Epithelial cell of prostate (primary cell): ENCODE results near the gene CBLN3.

ENCODE experiments used
- DNase-seq: peaks from one replicate; pipeline ENCODE4 v3.0.0-alpha.2; 2011; ENCODE audit warnings: low read depth, low spot score
- H3K27ac ChIP-seq: fragments of 450-650 bp; 2 replicates; pipeline ENCODE4 v1.5.1; 2017; ENCODE audit warnings: mild to moderate bottlenecking

Gene CBLN3

DNA sequence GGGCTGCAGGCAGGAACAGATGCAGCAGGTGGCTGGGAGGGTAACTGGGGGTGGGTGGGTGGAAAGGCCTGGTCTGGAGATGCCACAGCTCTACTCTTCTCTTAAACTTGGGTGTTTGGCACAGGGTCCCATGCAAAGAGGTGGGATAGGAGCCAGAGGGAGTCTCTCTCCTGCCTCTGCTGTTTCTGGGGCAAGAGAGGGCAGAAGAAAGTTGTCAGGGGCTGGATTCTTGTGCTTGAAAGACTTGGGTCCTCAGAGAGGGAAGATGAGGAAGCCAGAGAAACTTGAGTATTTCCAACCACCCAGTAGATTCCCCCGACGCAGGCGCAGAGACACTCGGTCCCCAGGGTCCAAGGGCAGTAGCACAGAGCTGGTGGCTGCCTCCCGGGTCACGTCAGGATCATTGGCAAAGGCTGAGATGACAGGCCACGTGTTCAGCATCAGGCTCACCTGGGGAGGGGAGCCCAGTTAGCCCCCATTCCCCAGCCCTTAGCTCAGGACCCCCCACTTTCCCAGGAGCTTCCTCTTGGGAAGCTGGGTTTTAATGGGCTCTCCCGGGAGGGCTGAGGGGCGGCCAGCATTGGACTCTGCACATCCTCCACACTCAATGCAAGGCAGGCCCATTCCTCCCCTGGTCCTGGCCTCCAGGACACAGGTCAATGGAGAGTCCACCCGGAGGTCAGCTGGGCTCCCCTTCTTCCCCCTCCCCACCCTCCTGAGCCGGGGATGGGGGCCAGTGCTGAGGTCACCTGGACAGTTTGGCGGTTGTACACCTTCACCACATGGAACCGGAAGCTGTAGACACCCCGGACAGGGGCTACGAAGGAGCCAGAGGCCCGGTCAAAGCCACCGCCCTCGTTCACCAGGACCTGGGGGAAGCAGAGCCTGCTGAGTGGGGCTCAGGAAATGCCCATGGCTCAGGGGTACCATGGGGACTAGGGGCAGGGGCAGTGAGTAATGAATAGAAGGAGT is 1.6 kb downstream of the CBLN3 start:
- no peak overlapping the region for H3K27ac ChIP-seq
- no peak for DNase-seq

DNA sequence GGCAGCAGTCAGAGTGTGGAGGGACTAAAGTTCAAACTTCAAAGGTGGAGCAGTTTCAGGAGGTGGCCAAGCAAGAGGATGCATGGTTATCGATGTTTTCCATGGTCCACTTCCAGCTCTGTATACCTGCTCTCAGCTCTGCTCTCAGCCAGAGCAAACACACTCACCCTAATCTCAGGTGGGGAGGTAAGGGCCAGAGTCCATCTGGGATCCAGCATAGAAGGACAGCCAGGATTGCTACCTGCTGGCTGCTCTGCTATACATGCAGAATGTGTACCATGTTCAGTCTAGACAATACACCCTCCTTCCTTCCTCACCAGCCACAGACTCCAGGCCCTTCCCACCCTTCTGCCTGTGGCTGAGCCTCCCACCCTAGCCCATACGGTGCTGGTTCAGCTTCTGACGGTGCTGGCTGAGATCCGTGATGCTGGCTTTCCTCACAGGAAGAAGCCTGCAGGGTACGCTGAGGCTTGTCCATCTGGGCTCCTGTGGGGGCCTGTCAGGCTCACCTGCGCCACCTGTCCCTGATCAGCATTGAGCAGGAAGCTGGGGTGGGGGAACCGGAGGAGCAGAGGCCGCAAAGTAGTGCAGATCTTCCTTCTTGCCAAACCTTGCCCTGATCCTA is 2.4 kb downstream of the CBLN3 start:
- no peak for DNase-seq
- peak overlapping the region; percentile 90 for H3K27ac ChIP-seq

DNA sequence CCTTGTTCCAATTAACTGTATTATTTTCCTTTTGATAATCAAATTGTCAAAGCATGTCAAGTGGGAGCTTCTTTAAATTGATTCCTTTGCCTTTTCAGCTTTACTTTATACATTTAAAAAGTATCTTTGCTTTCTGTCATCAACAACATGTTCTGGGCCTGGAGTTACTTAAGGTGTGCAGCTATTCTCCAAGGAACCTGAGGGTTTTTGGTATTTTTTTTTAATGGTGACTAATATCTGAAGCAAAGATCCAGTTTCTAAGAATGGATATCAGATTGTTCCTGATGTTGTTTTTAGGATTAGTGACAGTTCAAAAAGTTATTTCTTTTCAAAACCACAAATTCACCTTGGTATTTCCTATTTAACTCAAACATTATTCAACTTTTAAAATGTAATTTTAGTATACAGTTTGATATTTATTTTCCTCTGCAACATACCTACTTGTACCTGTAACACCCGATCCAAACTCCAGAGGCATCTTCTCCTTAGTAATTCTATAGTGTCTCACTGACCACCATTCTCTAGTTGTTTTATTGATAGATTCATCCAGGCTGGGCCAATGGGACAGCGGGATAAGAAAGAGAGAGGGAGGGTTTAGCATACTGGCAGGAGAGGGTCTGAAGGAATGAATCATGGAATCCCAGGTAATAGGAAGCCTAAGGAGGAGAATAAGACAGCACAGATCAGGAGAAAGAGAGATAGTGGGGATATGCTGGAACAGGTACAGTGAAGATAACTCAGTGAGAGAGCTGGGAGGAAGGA is 3.1 kb downstream of the CBLN3 start:
- DNase-seq: no peak
- peak overlapping the region; percentile 90 for H3K27ac ChIP-seq

DNA sequence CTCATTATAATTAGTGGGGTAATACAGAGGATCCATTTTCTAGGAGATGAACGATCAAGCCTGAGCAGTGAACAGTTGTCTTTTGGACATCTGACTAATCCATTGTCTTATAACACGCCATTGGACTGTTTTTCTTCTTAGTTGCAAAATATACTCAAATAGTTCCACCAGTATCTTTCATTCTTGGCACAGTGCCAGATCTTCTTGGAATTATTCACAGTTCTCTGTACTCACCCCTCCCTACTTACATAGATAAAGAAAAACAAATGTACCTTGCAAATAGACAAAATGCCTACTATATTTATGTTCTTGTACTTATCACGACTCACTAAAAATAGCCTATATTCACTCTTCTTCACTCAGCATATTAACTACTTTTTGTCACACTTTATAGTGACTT is 3.8 kb downstream of the CBLN3 start:
- no peak for DNase-seq
- H3K27ac ChIP-seq: peak overlapping the region; percentile 90

DNA sequence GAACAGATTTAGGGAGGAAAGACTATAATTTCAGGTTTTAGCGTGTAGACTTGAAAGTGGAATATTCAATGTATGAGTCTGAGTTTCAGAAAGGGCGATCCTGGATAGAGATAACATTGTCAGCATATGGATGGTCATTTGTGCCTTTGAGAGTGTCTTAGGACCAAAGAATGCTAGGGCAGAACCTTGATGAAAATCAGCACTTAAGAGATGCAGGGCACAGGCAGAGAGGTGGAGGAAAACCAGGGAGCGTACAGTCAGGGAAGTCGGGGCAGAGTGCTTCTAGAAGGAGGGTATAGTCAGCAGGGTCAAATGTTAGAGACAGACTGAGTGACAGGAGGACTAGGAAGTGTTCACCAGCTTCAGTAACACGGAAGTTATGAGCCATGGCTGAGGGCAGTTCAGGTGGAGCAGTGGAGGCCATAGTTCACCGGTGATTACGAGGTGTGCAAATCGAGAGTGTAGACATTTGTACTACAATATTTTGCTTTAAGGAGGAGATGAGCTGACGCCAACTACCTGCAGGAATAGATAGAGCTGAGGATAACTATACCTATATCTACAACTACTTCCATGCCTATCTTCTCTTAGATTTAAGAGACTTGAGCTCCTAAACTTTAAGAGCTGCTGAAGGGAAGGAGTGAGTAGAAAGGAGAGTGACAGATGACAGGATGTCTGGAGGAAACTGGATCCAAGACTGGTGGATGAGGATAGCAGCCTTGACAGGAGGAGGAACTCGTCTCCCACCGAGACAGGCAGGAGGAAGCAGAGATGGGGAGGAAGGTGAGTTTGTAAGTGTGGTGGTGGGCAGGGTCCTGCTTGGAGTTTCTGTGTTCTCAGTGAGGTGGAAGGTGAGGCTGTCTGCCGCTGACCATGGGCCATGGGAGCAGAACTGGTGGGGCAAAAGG is 6.5 kb downstream of the CBLN3 start:
- no peak overlapping the region for H3K27ac ChIP-seq
- no peak for DNase-seq

- no peak for DNase-seq
- no peak overlapping the region for H3K27ac ChIP-seq
Measured at GRCh38 chr14:24422261-24422660, 7.2 kb downstream of the CBLN3 start.

- H3K27ac ChIP-seq: peak overlapping the region; percentile 74
- DNase-seq: peak; percentile 73
Measured at GRCh38 chr14:24418492-24418873, 11.0 kb downstream of the CBLN3 start.

DNA sequence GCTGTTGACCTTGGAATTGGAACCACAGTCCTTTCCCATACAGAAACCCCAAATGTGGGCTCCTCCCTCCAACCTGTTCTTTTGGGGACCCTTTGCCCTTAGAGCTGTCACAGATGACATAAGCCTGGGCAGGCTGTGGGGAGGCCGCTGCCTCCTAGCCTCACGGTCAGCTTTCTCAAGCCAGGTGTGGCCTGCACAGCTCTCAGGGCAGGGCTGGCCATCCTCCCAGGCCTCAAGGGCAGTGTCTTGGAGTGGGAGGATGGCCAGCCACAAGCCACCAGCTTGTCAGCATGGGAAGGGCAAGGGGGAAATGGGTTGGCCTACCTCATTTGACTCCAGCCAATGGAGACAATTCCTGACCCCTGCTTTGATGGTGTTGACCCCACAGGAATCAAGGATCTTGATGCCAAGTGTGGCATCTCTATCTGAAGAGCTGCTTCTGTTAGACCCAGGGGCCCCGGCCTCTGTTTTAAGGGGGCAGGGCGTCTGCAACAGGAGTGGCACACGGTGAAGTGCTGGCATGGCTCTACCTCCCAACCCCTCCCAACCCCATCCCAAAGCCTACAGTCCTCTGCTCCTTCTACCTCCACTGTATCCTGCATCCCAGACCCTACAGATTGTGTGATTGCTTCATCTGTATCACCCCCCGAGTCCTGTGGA is 11.5 kb downstream of the CBLN3 start:
- no peak for DNase-seq
- peak overlapping the region; percentile 74 for H3K27ac ChIP-seq

DNA sequence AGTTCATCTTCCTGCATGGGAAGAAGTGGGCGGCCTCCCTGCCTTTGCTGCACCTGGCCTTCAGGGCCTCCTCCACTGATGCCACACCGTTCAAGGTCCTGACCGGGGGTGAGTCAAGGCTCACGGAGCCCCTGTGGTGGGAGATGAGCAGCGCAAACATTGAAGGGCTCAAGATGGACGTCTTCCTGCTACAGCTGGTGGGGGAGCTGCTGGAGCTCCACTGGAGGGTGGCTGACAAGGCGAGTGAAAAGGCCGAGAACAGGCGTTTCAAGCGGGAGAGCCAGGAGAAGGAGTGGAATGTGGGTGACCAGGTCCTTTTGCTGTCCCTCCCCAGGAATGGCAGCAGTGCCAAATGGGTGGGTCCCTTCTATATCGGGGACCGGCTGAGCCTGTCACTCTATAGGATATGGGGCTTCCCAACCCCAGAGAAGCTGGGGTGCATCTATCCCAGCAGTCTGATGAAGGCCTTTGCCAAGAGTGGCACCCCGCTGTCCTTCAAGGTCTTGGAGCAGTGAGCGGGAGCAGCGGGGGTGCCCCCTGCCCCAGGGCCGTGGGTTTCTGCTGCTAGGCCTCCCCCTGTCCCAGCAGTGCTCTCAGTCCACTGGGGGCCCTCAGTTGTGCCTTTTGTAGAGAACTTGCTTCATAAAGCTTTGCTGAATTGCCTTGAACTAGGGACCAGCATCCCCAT is 12.4 kb downstream of the CBLN3 start:
- H3K27ac ChIP-seq: no peak overlapping the region

GRCh38 chr14:24416254-24416931 is 13.1 kb downstream of the CBLN3 start:
- no peak for DNase-seq
- H3K27ac ChIP-seq: no peak overlapping the region

More for the DNA sequence above, 12.4 kb downstream of the CBLN3 start:
- DNase-seq: no peak

- no peak overlapping the region for H3K27ac ChIP-seq
- no peak for DNase-seq
Measured at GRCh38 chr14:24415421-24416253, 13.8 kb downstream of the CBLN3 start.

DNA sequence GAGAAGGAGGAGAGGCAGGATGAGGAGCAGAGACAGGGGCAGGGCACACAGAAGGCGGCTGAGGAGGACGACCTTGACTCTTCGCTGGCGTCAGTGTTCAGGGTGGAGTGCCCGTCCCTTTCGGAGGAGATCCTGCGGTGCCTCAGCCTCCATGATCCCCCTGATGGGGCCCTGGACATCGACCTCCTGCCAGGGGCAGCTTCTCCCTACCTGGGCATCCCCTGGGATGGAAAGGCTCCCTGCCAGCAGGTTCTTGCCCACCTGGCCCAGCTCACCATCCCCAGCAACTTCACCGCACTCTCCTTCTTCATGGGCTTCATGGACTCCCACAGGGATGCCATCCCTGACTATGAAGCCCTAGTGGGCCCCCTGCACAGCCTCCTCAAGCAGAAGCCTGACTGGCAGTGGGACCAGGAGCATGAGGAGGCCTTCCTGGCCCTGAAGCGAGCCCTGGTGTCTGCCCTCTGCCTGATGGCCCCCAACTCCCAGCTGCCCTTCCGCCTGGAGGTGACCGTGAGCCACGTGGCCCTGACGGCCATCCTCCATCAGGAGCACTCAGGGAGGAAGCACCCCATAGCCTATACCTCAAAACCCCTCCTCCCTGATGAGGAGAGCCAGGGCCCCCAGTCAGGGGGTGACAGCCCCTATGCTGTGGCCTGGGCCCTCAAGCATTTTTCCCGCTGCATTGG is 14.6 kb downstream of the CBLN3 start:
- DNase-seq: no peak
- no peak overlapping the region for H3K27ac ChIP-seq

- no peak overlapping the region for H3K27ac ChIP-seq
Measured at GRCh38 chr14:24414077-24414476, 15.4 kb downstream of the CBLN3 start.

DNA sequence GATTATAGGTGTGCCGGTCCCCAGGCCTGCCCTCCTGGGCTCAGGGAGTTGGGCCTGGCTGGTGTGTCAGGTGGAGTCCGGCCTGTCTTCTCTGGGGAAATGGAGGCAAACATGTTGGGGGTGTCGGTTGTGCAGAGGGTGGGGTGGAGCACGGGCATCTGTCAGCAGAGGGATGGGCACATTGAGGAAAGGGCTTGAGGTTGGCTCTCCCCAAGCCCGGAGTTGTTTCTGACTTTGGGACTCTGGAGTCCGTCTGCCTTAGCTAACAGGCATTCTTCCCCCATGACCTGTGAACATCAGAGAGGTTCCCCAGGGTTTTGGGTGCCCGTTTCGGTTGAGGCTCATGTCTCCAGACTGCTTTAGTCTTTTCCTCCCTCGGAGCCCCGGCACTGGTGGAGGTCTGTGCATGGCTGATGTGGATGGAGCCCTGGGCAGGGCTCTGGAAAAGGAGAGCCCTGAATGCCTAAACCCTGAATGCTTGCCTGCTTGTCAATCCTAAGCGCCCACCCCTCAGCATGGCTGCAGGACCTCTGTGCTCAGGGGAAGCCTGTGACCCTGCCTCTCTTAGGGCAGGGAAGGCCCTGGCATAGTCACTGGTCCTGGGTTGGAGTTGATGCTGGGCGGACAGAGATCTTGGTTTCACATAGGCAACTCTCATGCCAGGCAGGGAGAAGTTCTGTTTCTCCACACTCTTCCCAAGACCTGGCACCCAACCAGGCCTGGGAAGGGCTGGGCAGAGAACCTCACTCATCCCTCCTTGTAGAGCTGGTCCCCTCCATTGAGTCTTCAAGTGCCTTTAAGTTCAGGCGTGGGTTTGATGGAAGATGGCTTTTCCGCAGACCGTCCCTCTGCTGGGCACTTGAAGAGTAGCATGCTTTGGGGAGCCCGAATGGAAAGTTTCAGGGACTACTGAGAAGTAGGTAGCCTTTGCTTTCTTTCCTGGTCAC is 17.8 kb downstream of the CBLN3 start:
- no peak for DNase-seq
- no peak overlapping the region for H3K27ac ChIP-seq

More at GRCh38 chr14:24414077-24414476, 15.4 kb downstream of the CBLN3 start:
- DNase-seq: no peak

GRCh38 chr14:24409956-24410355 is 19.5 kb downstream of the CBLN3 start:
- no peak for DNase-seq
- no peak overlapping the region for H3K27ac ChIP-seq

GRCh38 chr14:24409192-24409591 is 20.3 kb downstream of the CBLN3 start:
- no peak for DNase-seq
- H3K27ac ChIP-seq: no peak overlapping the region
